SK-N-SH (cell line): Measurements from ENCODE around the gene ALDOB. TPM values are rescaled to one million over a fixed set of nuclear protein-coding genes. Genes with fewer than 3 reads are reported as not detected.

Experiments used
- CTCF ChIA-PET: fragments of 300-600, 350-600 bp; formaldehyde crosslinking; extraction: SDS; loops from one replicate; lab custom pipeline; 2021; lab: Yijun Ruan, JAX
- POLR2A ChIA-PET: fragments of 350-600 bp; sonication (Branson Sonifier 250); formaldehyde crosslinking; extraction: SDS; loops from one replicate; lab custom pipeline; 2020; ENCODE audit warnings: antibody characterized with exemption, inconsistent platforms; lab: Yijun Ruan, JAX
- DNase-seq: peaks from one replicate; pipeline ENCODE4 v3.0.0; 2012
- H2AFZ ChIP-seq: fragments of 200-600 bp; sonication (generic); 2 replicates; pipeline ENCODE4 v1.8.1; 2016; ENCODE audit warnings: antibody characterized with exemption, mild to moderate bottlenecking, low read depth
- H3F3A ChIP-seq: fragments of 200-600 bp; sonication (generic); replicated peaks from 2 replicates; pipeline ENCODE3; 2016; ENCODE audit warnings: antibody characterized with exemption, mild to moderate bottlenecking; ENCODE audit not compliant: insufficient read depth
- H3K27ac ChIP-seq, 2 experiments: fragments of 200-500 bp in 1 of 2; fragments of 200-600 bp in 1 of 2; sonication (Bioruptor generic) in 1 of 2; sonication (generic), shearing (Covaris generic) in 1 of 2; 2 replicates each; pipeline versions ENCODE4 v1.5.1 to v1.6.1; 2014 to 2016; ENCODE audit warnings: low read depth in 2 of 2, inconsistent platforms in 1 of 2, low read length in 1 of 2, mild to moderate bottlenecking in 1 of 2, mixed read lengths in 1 of 2
- H3K27me3 ChIP-seq: fragments of 200-600 bp; sonication (generic), shearing (Covaris generic); 2 replicates; pipeline ENCODE4 v1.6.1; 2016; ENCODE audit warnings: mixed run types; ENCODE audit not compliant: insufficient read depth
- H3K36me3 ChIP-seq, 2 experiments: fragments of 200-500 bp in 1 of 2; fragments of 200-600 bp in 1 of 2; sonication (Bioruptor generic) in 1 of 2; sonication (generic) in 1 of 2; replicated peaks in 1 of 2; 2 replicates each; pipeline versions ENCODE3 to v1.5.1; 2014 to 2016; ENCODE audit warnings: low read length in 1 of 2, mild to moderate bottlenecking in 1 of 2; ENCODE audit not compliant: insufficient read depth in 2 of 2, control insufficient read depth in 1 of 2
- H3K4me1 ChIP-seq, 2 experiments: fragments of 200-500 bp in 1 of 2; fragments of 200-600 bp in 1 of 2; sonication (Bioruptor generic) in 1 of 2; sonication (generic), shearing (Covaris generic) in 1 of 2; 2 replicates each; pipeline versions ENCODE4 v1.5.1 to v1.6.1; 2014 to 2016; ENCODE audit warnings: low read depth in 1 of 2, low read length in 1 of 2, mixed run types in 1 of 2; ENCODE audit not compliant: insufficient read depth in 2 of 2, control insufficient read depth in 1 of 2
- H3K4me2 ChIP-seq: fragments of 200-600 bp; sonication (generic), shearing (Covaris generic); 2 replicates; pipeline ENCODE4 v1.6.1; 2017; ENCODE audit warnings: mixed run types
- H3K4me3 ChIP-seq, 2 experiments: fragments of 200-500 bp in 1 of 2; fragments of 200-600 bp in 1 of 2; sonication (Bioruptor generic) in 1 of 2; sonication (generic), shearing (Covaris generic) in 1 of 2; 2 replicates each; pipeline versions ENCODE4 v1.5.1 to v1.8.1; 2014 to 2016; ENCODE audit warnings: low read depth in 2 of 2, inconsistent platforms in 1 of 2, low read length in 1 of 2, mild to moderate bottlenecking in 1 of 2, mixed read lengths in 1 of 2, moderate library complexity in 1 of 2
- H3K79me2 ChIP-seq: fragments of 200-600 bp; sonication (generic); 2 replicates; pipeline ENCODE4 v1.8.1; 2017; ENCODE audit warnings: mild to moderate bottlenecking; ENCODE audit not compliant: insufficient read depth
- H3K9ac ChIP-seq: fragments of 200-600 bp; sonication (generic); 2 replicates; pipeline ENCODE4 v1.6.1; 2017; ENCODE audit warnings: mixed run types
- H3K9me2 ChIP-seq: fragments of 200-600 bp; sonication (generic); 2 replicates; pipeline ENCODE4 v1.6.1; 2017; ENCODE audit warnings: mixed run types
- H3K9me3 ChIP-seq: fragments of 200-600 bp; sonication (generic); 2 replicates; pipeline ENCODE4 v1.6.1; 2017; ENCODE audit warnings: mixed run types, mild to moderate bottlenecking, moderate library complexity
- H4K20me1 ChIP-seq: fragments of 200-600 bp; sonication (generic); 2 replicates; pipeline ENCODE4 v1.6.1; 2017; ENCODE audit warnings: mild to moderate bottlenecking, mixed run types; ENCODE audit not compliant: insufficient read depth
- CHD2 ChIP-seq: fragments of 150-350 bp; IDR thresholded peaks from 2 replicates; pipeline ENCODE4 v1.6.1; 2018; ENCODE audit warnings: low read length; ENCODE audit not compliant: partially characterized antibody
- ELF1 ChIP-seq: IDR thresholded peaks from 2 replicates; pipeline ENCODE4 v1.4.0; 2012
- EP300 ChIP-seq, 2 experiments: IDR thresholded peaks; 2 replicates each; pipeline versions ENCODE4 v1.4.0 to v1.6.1; 2012; ENCODE audit warnings: borderline replicate concordance in 1 of 2, low read depth in 1 of 2, low read length in 1 of 2
- EZH2phosphoT487 ChIP-seq: fragments of 200-600 bp; sonication (generic); IDR thresholded peaks from 2 replicates; pipeline ENCODE4 v1.6.1; 2017; ENCODE audit warnings: low read depth, mixed run types, mild to moderate bottlenecking, antibody characterized with exemption, moderate library complexity, borderline replicate concordance
- FOSL2 ChIP-seq: IDR thresholded peaks from 2 replicates; pipeline ENCODE4 v1.4.0; 2012; ENCODE audit warnings: low read depth, mild to moderate bottlenecking, moderate library complexity, borderline replicate concordance
- FOXM1 ChIP-seq: IDR thresholded peaks from 2 replicates; pipeline ENCODE4 v1.4.0; 2012; ENCODE audit warnings: low read depth, mild to moderate bottlenecking
- JUND ChIP-seq: IDR thresholded peaks from 2 replicates; pipeline ENCODE4 v1.4.0; 2012
- POLR2AphosphoS5 ChIP-seq: IDR thresholded peaks from 2 replicates; pipeline ENCODE4 v1.6.1; 2012; ENCODE audit warnings: low read depth, low read length
- RAD21 ChIP-seq: IDR thresholded peaks from 2 replicates; pipeline ENCODE4 v1.6.1; 2012; ENCODE audit warnings: mild to moderate bottlenecking, low read length
- RFX5 ChIP-seq: IDR thresholded peaks from 2 replicates; pipeline ENCODE4 v1.6.1; 2012; ENCODE audit warnings: mild to moderate bottlenecking, improper control_type of control experiment, low read length
- RXRA ChIP-seq: IDR thresholded peaks from 2 replicates; pipeline ENCODE4 v1.4.0; 2012; ENCODE audit warnings: low read depth, mild to moderate bottlenecking, borderline replicate concordance
- SMC3 ChIP-seq: IDR thresholded peaks from 2 replicates; pipeline ENCODE4 v1.6.1; 2012; ENCODE audit warnings: low read depth, low read length, improper control_type of control experiment
- TAF1 ChIP-seq: IDR thresholded peaks from 2 replicates; pipeline ENCODE4 v1.6.1; 2012; ENCODE audit warnings: low read depth, mild to moderate bottlenecking, low read length, moderate library complexity, borderline replicate concordance
- TCF12 ChIP-seq: IDR thresholded peaks from 2 replicates; pipeline ENCODE4 v1.4.0; 2012
- TEAD4 ChIP-seq: IDR thresholded peaks from 2 replicates; pipeline ENCODE4 v1.4.0; 2012; ENCODE audit warnings: mild to moderate bottlenecking, borderline replicate concordance; ENCODE audit not compliant: insufficient read depth
- WGBS: methylation state at CpG from one replicate; pipeline ENCODE4 v1.1.6; 2017; ENCODE audit warnings: low lambda C conversion rate; 5-methylcytosine and 5-hydroxymethylcytosine counted together
- polyA plus RNA-seq, 3 experiments: library from polyadenylated mRNA; depleted of rRNA; stranded (reverse); fragments of >200 nt; gene quantifications; 2 replicates each; pipeline ENCODE4 v1.2.3, GENCODE V29; 2012
- TF ChIP-seq, protein P1 (sequence below): fragments of 150-350 bp; IDR thresholded peaks from 2 replicates; pipeline ENCODE4 v1.6.1; 2017; ENCODE audit warnings: antibody characterized with exemption, low read length, low read depth, borderline replicate concordance
- TF ChIP-seq, protein P2 (sequence below): IDR thresholded peaks from 2 replicates; pipeline ENCODE4 v1.4.0; 2012; ENCODE audit warnings: low read depth
- TF ChIP-seq, protein P3 (sequence below): IDR thresholded peaks from 2 replicates; pipeline ENCODE4; 2012

The ALDOB gene
- not detected in 2 replicates for polyA plus RNA-seq (2012; rRNA removed)
- polyA plus RNA-seq (2012; cell fraction: cytosol; rRNA removed), result not detected in 2 replicates
- polyA plus RNA-seq (2012; cell fraction: nucleus; rRNA removed), result not detected in 2 replicates

DNA sequence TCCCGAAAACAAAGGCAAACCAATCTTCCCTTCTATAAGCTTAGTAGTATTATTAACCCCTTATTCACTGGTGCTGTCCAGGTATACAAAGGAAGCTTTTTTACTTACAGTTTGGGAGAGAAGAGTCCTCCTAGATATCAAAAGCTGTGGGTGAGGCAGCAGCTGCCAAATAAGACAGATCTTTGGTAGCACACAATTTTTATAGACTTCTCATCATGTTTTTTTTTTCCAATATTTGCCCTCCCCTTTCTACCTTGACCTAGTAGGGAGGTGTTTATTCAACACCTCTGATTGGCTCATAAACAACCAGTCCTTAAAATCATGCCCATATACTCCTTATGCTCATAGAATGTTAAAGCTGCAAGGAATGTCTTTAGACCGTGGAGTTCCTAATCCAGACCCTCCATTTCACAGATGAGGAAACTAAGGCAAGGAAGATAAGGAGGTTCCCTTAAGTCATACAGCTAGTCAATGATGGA, at the start of gene ALDOB:
Gene ALDOB, minus strand, starts transcription at position 174 of the 479 bp plus-strand sequence. CDS start 4,887 bp downstream, outside the sequence.
- POLR2A ChIA-PET, result no interaction called here

DNA sequence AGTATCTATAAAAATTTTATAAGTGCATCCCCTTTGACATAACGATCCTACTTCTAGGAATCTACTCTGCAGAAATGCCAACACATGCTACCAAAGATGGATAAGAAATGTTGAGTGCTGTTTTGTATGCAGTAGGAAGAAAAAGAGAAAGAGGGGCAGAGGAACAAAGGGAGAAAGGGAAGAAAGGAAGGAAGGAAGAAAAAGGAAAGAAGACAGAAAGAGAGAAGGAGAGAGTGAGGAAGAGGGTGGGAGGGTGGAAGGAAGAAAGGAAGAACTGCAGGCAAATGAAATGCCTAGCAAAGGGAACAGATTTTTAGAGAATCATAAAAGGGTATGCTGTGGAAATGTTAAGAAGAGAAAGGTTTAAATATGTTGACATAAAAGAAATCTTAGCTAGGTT, 48.5 kb upstream of the ALDOB start:
- WGBS, result 94% methylated on average over 1 of the region's 1 CpG
- H3K27ac ChIP-seq, result no peak overlapping the region
- H4K20me1 ChIP-seq, result no peaks in the 10 kb centered on the region
- DNase-seq, result no peak
- H3F3A ChIP-seq, result no peaks in the 10 kb centered on the region
- no peaks in the 10 kb centered on the region for H3K79me2 ChIP-seq
- no peak overlapping the region for H3K9ac ChIP-seq
- H3K9me2 ChIP-seq, result no peaks in the 10 kb centered on the region
- H3K27me3 ChIP-seq, result no peaks in the 10 kb centered on the region
- TF ChIP-seq, protein P1, sequence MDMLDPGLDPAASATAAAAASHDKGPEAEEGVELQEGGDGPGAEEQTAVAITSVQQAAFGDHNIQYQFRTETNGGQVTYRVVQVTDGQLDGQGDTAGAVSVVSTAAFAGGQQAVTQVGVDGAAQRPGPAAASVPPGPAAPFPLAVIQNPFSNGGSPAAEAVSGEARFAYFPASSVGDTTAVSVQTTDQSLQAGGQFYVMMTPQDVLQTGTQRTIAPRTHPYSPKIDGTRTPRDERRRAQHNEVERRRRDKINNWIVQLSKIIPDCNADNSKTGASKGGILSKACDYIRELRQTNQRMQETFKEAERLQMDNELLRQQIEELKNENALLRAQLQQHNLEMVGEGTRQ, result no peak
- TF ChIP-seq POLR2AphosphoS5 (no peak), RAD21 (no peak), SMC3 (no peak), ELF1 (no peak), FOXM1 (no peak)
- TF ChIP-seq, all 33 proteins: peak for 0
- ChIA-PET CTCF (interaction anchor here (1.2 to 10.8 kb wide), 5 partner anchors 17 to 46 kb away, joined by 3 to 135 read pairs (median 35); no protein-coding TSS in a partner anchor), POLR2A (no interaction called here)
- Histone ChIP-seq H3K4me1 (peaks cover 0 to 3% of the 10 kb centered on the region in 2 experiments; a peak in 2 of 4 replicates), H3K9me3 (no peaks in the 10 kb centered on the region), H3K4me2 (no peak overlapping the region), H3K36me3 (no peaks in the 10 kb centered on the region), H2AFZ (no peak overlapping the region), H3K4me3 (no peak overlapping the region)

More for the DNA sequence above, at the start of gene ALDOB:
- Histone ChIP-seq H3K9ac (no peak within 1 kb of the TSS), H3K27ac (no peak within 1 kb of the TSS), H3K9me2 (no peaks in the 10 kb centered on the region), H3F3A (no peaks in the 10 kb centered on the region), H3K36me3 (no peaks in the 10 kb centered on the region), H3K27me3 (no peaks in the 10 kb centered on the region; the same call in 1 of the 2 replicates), H3K4me2 (no peak within 1 kb of the TSS), H4K20me1 (no peaks in the 10 kb centered on the region), H3K4me1 (no peaks in the 10 kb centered on the region; a peak in 1 of 4 replicates), H3K4me3 (no peak within 1 kb of the TSS), H2AFZ (no peak within 1 kb of the TSS), H3K79me2 (no peaks in the 10 kb centered on the region), H3K9me3 (no peaks in the 10 kb centered on the region)
- DNase-seq, result no peak
- WGBS, result 3% methylated on average over 2 of the region's 2 CpGs
- TF ChIP-seq RAD21, result no peak
- TF ChIP-seq, protein P2, sequence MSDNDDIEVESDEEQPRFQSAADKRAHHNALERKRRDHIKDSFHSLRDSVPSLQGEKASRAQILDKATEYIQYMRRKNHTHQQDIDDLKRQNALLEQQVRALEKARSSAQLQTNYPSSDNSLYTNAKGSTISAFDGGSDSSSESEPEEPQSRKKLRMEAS, result no peak
- CTCF ChIA-PET, result no interaction called here

DNA sequence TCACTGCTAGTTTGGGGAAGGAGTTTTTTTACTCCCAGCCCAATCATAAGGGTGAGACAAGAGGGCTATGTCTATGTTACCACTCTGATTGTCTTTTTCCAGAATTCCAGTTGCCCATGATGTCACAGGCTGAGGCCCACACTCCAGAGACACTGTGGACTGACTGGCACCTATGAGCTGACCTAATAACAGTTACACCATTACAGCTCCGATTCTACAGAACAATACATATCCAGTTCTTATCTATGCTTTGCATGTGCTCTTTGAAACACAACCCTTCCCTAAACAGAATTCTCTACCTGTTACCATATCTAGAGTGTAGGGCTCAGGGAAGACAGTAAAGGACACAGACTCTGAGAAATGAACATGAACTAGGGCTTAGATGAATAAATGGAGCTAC, 45.7 kb upstream of the ALDOB start:
- no peak overlapping the region for H3K9ac ChIP-seq
- CTCF ChIA-PET, result interaction anchor here (1.9 to 10.8 kb wide), 3 partner anchors 21 to 49 kb away, joined by 9 to 135 read pairs (median 19); no protein-coding TSS in a partner anchor
- DNase-seq, result no peak

More for the DNA sequence above, 45.7 kb upstream of the ALDOB start:
- H3K9me2 ChIP-seq, result no peaks in the 10 kb centered on the region
- POLR2A ChIA-PET, result interaction anchor here (0.6 kb wide), 1 partner anchor 53 kb away, joined by 5 read pairs; the partner anchor contains the start of gene RNF20
- no peaks in the 10 kb centered on the region; a peak in 2 of 4 replicates for H3K4me1 ChIP-seq
- TF ChIP-seq FOSL2, result no peak
- TF ChIP-seq TEAD4, result no peak
- TF ChIP-seq EZH2phosphoT487, result no peak
- TF ChIP-seq RXRA, result no peak
- no peak for TF ChIP-seq JUND
- TF ChIP-seq RAD21, result no peak
- no peak for TF ChIP-seq POLR2AphosphoS5
- no peak for TF ChIP-seq TAF1
- no peak for TF ChIP-seq RFX5
- TF ChIP-seq EP300 (IDR thresholded peaks at IDR 0.05; ENCODE audit: borderline replicate concordance in 1 of 2, low read depth in 1 of 2, low read length in 1 of 2), result no peak
- no peak for TF ChIP-seq TCF12
- TF ChIP-seq, protein P3, sequence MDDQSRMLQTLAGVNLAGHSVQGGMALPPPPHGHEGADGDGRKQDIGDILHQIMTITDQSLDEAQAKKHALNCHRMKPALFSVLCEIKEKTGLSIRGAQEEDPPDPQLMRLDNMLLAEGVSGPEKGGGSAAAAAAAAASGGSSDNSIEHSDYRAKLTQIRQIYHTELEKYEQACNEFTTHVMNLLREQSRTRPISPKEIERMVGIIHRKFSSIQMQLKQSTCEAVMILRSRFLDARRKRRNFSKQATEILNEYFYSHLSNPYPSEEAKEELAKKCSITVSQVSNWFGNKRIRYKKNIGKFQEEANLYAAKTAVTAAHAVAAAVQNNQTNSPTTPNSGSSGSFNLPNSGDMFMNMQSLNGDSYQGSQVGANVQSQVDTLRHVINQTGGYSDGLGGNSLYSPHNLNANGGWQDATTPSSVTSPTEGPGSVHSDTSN, result no peak
- no peak for TF ChIP-seq CHD2
- H3K79me2 ChIP-seq, result no peaks in the 10 kb centered on the region
- H3F3A ChIP-seq, result peaks cover 3% of the 10 kb centered on the region
- H2AFZ ChIP-seq, result no peak overlapping the region
- WGBS, result 95% methylated on average over 1 of the region's 1 CpG
- no peak overlapping the region for H3K4me2 ChIP-seq
- H3K4me3 ChIP-seq, result no peak overlapping the region
- no peaks in the 10 kb centered on the region for H3K9me3 ChIP-seq
- no peaks in the 10 kb centered on the region for H3K27me3 ChIP-seq
- no peak overlapping the region for H3K27ac ChIP-seq
- H4K20me1 ChIP-seq, result no peaks in the 10 kb centered on the region
- peaks cover 0 to 4% of the 10 kb centered on the region in 2 experiments for H3K36me3 ChIP-seq
